ENCODE results near the gene SLC2A4RG.

Gene SLC2A4RG, protein sequence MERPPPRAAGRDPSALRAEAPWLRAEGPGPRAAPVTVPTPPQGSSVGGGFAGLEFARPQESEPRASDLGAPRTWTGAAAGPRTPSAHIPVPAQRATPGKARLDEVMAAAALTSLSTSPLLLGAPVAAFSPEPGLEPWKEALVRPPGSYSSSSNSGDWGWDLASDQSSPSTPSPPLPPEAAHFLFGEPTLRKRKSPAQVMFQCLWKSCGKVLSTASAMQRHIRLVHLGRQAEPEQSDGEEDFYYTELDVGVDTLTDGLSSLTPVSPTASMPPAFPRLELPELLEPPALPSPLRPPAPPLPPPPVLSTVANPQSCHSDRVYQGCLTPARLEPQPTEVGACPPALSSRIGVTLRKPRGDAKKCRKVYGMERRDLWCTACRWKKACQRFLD

DNA sequence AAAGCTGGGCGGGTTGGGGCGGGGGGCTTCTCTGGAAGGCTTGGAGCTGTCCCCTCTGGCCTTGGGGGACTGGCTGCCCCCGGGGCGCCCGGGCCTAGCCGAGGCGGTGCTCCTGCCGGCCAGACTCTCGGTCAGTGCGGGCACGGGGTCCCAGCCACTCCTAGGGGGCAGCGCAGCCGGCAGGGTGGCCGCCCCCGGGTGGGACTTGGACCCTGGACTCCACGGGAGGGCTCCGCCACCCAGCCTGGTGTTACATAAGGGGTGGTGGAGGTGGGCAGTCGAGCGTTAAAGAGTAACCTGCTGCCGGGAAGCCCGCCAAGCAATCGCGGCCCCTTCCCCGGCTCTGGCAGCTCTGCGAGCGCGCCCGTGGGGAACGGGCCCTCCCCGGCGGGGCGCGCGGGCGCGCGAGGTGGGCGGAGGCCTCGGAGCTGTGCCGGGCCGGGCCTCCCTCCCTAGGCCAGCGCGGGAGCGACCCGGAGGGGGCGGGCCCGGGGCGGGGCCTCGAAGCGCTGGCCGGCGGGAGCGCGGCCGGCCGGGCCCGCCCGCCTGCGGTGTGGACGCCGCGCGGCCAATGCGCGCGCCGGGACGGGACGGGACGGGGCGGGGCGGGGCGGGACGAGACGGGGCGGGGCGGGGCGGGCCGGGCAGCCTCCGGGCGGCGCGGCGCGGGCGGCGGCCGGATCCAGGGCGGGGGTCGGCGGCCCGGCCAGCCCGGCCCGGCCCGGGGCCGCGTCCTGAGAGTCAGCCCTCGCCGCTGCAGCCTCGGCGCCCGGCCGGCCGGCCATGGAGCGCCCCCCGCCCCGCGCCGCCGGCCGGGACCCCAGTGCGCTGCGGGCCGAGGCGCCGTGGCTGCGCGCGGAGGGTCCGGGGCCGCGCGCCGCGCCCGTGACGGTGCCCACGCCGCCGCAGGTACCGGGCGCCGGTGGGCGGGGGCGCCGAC, at the start of gene SLC2A4RG:
SLC2A4RG (plus strand) TSS at position 647 of the 940 bp plus-strand sequence; CDS start at position 784, 137 bp downstream.
- peak in 1 of 2 donors; percentile 55 for DNase-seq (ENCODE audit: low read depth in 2 of 2)

DNA sequence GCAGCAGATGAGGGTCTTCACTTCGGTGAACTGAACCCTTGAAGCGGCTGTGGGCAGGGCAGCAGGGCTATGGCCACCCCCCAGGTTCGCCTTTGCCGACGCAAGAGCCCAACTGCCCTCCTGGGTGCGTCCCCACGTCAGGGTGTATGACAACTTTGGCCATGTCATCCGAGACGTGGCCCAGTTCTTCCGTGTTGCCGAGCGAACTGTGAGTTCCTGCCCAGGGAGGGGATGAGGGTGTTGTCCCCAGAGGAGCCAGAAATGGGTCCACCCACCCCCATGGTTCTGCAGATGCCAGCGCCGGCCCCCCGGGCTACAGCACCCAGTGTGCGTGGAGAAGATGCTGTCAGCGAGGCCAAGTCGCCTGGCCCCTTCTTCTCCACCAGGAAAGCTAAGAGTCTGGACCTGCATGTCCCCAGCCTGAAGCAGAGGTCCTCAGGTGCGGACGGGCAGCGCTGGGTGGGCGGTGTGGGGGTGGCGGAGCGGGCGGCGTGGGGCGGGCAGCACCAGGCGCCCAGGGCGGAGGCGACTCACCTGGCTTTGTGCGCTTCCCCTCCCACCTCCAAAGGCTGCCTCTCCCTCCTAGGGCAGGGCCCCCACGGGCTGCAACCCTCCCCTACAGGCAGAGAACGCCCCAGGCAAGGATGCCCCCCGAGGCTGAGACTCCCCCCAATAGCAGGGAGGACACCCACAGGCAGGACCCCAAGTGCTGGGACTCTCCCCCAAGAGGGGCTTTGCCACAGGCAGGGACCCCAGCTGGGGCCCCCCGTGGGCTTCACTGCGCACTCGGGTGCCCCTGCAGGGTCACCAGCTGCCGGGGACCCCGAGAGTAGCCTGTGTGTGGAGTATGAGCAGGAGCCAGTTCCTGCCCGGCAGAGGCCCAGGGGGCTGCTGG, 49.3 kb upstream of the SLC2A4RG start:
- no peak for DNase-seq (ENCODE audit: low read depth in 2 of 2)

DNA sequence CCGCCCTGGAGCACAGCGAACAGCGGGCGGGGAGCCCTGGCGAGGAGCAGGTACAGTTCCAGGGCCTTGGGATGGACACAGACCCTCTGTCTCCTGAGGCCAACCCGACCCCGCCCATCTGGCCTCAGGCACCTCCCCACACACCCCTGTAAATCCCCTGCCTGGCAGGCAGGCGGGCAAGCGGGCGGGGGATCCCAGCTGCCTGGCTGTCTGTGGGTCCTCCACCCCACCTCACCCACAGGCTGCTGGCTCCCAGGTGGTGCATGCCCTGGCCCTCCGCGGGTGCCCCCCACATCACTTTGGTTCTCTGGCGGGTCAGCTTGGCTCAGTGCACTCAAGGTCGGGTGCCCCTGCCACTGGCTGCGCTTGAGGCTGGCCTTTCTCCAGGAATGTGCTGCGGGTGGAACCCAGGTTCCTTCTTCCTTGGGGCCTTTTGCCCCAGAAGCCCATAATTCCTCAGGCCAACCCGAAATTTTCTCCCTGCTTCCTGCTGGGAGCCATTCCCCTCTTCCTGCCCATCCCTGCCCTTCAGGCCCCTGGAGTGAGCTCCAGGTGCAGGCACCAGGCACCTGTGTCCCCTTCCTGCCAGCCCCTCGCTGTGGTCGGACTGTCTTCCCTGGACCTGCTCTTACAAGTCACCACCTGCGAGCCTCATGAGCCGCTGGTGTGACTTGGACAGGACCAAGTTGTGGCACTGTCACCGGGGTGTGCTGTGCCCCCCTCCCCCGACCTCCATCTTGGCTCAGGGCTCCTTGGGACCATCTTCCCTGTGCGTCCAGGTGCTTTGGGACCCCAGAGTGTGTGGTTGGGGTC, 48.5 kb upstream of the SLC2A4RG start:
- DNase-seq (ENCODE audit: low read depth in 2 of 2): no peak

DNA sequence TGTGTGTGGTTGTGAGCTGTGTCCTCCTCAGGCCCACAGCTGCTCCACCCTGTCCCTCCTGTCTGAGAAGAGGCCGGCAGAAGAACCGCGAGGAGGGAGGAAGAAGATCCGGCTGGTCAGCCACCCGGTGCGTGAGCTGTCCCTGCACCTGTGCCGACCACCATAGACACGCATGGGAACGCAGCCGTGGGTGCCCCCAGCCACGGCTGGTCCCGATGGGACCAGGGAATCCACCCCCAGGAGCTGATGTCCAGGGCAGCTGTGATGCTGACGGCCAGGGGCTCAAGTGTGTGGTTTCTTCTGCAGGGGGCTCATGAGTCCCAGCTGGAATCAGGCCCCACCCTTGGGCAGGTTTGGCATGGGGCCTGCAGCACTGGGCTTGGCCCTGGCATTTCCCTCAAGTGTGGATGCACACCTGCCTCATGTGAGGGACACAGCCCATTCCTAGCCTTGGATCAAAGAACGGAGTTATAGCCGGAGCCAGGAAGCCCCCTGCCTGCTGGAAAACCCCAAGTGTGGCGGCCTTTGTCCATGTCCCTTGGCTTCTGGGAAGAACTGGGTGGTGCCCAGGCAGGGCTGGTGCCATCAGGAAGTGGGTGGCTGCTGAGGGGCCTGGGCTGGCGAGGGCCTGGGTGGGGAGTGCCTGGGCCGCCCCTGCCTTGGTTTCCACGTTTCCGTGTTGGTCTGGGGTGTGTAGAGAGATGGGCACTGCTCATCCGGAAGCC, 47.7 kb upstream of the SLC2A4RG start:
- DNase-seq (ENCODE audit: low read depth in 2 of 2): no peak

DNA sequence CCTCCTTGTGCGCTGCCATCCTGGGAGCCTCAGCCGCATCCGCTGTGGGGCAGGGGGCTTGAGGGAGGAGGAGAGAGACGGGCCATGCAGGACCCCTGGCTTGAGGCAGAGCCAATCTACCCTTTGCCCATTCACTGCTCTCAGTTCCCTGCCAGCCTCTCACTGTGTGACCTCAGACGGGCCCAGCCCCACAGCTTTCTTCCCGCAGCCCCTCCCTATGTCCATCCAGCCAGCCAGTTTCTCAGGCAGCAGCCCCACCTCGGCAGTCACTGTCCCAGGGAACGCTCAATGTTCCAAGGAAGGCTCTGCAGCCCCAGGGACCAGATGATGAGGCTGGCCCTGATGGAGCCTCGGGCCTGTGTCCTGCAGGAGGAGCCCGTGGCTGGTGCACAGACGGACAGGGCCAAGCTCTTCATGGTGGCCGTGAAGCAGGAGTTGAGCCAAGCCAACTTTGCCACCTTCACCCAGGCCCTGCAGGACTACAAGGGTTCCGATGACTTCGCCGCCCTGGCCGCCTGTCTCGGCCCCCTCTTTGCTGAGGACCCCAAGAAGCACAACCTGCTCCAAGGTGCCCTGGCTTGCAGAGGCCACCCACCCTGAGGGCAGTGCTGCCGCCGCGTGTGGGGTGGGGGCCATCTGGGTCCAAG, 47.0 kb upstream of the SLC2A4RG start:
- no peak for DNase-seq (ENCODE audit: low read depth in 2 of 2)

DNA sequence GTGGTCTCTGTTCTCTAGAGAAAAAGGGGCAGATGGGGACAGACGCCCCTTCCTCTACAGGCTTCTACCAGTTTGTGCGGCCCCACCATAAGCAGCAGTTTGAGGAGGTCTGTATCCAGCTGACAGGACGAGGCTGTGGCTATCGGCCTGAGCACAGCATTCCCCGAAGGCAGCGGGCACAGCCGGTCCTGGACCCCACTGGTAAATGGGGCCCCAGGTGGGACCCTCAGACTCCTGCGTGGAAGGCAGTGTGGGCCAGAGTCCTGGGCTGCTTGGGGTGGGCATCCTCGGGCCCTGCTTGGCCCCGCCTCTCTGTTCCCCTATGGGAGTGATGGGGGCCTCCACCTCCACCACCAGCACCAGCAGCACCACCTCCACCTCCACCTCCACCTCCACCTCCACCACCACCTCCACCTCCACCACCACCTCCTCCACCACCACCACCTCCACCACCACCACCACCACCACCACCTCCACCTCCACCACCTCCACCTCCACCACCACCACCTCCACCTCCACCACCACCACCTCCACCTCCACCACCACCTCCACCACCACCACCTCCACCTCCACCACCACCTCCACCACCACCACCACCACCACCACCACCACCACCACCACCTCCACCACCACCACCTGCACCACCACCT, 46.4 kb upstream of the SLC2A4RG start:
- no peak for DNase-seq (ENCODE audit: low read depth in 2 of 2)

DNA sequence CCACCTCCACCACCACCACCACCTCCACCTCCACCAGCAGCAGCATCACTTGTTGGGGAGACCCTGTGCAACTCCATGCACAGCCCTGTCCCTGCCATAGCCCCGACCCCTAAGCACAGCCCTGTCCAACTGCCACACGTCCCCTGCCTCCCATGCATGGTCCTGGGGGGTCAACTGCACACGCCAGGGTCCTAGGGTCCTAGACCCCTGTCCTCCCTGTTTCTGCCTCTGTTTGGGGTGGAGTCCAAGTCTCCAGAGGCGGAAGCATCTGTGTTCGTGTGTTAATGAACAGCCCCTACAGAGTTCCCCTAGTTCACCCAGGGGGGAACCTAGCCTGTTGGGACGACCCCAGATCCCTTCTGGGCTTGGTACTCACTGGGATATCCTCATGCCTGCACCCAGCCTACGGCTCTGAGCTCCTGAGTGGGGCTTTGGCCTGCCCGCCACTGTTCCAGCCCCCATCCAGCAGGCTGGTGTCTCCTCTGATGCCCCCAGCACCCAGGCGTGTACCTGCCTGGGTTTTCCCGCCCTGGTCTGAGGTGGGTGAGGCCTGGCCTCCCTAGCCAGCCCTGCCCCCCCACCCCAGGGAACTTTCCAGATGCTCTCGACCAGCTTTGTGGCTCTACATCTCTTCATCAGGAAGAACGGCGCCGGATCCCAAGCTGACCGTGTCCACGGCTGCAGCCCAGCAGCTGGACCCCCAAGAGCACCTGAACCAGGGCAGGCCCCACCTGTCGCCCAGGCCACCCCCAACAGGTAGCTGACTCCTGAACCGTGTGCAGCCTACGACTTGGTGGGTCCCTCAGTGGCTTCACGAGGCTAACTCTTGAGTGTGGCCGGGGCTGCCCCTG, 45.6 kb upstream of the SLC2A4RG start:
- no peak for DNase-seq (ENCODE audit: low read depth in 2 of 2)

DNA sequence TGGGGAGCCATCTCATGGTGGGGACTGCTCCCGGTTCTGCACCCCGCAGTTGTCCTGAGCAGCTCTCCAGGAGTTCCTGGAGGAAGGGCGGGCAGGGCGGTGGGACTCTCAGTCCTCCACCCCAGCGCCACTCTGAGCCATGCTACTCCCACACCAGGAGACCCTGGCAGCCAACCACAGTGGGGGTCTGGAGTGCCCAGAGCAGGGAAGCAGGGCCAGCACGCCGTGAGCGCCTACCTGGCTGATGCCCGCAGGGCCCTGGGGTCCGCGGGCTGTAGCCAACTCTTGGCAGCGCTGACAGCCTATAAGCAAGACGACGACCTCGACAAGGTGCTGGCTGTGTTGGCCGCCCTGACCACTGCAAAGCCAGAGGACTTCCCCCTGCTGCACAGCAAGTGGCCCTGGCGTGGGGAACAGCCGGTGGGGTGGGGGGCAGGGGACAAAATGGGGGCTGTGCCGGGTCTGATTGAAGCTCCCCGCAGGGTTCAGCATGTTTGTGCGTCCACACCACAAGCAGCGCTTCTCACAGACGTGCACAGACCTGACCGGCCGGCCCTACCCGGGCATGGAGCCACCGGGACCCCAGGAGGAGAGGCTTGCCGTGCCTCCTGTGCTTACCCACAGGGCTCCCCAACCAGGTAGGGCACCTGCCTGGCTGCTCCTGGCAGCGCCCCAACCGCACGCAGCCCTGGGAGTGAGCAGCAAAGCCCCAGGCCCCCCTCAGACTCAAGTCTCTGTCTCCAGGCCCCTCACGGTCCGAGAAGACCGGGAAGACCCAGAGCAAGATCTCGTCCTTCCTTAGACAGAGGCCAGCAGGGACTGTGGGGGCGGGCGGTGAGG, 44.8 kb upstream of the SLC2A4RG start:
- no peak for DNase-seq (ENCODE audit: low read depth in 2 of 2)

DNA sequence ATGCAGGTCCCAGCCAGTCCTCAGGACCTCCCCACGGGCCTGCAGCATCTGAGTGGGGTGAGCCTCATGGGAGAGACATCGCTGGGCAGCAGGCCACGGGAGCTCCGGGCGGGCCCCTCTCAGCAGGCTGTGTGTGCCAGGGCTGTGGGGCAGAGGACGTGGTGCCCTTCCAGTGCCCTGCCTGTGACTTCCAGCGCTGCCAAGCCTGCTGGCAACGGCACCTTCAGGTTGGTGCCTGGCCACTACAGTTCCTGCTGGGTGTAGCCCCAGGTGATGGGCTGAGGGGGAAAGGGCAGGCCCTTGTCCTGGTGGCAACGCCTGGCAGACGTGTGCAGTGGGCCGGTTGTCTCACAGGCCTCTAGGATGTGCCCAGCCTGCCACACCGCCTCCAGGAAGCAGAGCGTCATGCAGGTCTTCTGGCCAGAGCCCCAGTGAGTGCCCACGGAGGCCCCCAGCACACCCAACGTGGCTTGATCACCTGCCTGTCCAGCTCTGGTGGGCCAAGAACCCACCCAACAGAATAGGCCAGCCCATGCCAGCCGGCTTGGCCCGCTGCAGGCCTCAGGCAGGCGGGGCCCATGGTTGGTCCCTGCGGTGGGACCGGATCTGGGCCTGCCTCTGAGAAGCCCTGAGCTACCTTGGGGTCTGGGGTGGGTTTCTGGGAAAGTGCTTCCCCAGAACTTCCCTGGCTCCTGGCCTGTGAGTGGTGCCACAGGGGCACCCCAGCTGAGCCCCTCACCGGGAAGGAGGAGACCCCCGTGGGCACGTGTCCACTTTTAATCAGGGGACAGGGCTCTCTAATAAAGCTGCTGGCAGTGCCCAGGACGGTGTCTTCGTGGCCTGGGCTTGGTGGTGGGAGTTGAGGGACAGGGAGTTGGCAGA, 43.9 kb upstream of the SLC2A4RG start:
- DNase-seq (ENCODE audit: low read depth in 2 of 2): no peak

DNA sequence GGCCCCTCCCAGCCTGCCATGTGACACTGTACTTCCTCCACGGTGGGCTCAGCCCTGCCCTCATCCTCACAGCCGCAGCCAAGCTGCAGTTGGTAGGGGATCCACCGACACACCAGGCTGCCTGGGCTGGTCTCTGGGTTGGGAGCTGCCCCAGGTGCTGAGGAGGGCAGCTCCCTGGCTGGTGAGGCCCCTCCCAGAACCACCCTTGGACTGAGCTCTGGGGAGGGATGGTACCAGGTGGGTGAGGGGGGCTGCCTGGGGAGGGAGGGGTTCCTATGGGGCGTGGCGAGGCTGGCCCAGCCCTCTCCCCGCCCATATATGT, 43.3 kb upstream of the SLC2A4RG start:
- DNase-seq (ENCODE audit: low read depth in 2 of 2): no peak

DNA sequence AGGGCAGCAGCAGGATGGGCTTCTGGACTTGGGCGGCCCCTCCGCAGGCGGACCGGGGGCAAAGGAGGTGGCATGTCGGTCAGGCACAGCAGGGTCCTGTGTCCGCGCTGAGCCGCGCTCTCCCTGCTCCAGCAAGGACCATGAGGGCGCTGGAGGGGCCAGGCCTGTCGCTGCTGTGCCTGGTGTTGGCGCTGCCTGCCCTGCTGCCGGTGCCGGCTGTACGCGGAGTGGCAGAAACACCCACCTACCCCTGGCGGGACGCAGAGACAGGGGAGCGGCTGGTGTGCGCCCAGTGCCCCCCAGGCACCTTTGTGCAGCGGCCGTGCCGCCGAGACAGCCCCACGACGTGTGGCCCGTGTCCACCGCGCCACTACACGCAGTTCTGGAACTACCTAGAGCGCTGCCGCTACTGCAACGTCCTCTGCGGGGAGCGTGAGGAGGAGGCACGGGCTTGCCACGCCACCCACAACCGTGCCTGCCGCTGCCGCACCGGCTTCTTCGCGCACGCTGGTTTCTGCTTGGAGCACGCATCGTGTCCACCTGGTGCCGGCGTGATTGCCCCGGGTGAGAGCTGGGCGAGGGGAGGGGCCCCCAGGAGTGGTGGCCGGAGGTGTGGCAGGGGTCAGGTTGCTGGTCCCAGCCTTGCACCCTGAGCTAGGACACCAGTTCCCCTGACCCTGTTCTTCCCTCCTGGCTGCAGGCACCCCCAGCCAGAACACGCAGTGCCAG, 42.8 kb upstream of the SLC2A4RG start, which contains the start of gene TNFRSF6B:
TNFRSF6B (plus strand) TSS at position 25 of the 729 bp plus-strand sequence; CDS start at position 141, 116 bp downstream.
- no peak for DNase-seq (ENCODE audit: low read depth in 2 of 2)

DNA sequence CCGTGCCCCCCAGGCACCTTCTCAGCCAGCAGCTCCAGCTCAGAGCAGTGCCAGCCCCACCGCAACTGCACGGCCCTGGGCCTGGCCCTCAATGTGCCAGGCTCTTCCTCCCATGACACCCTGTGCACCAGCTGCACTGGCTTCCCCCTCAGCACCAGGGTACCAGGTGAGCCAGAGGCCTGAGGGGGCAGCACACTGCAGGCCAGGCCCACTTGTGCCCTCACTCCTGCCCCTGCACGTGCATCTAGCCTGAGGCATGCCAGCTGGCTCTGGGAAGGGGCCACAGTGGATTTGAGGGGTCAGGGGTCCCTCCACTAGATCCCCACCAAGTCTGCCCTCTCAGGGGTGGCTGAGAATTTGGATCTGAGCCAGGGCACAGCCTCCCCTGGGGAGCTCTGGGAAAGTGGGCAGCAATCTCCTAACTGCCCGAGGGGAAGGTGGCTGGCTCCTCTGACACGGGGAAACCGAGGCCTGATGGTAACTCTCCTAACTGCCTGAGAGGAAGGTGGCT, 42.2 kb upstream of the SLC2A4RG start:
- DNase-seq (ENCODE audit: low read depth in 2 of 2): no peak

DNA sequence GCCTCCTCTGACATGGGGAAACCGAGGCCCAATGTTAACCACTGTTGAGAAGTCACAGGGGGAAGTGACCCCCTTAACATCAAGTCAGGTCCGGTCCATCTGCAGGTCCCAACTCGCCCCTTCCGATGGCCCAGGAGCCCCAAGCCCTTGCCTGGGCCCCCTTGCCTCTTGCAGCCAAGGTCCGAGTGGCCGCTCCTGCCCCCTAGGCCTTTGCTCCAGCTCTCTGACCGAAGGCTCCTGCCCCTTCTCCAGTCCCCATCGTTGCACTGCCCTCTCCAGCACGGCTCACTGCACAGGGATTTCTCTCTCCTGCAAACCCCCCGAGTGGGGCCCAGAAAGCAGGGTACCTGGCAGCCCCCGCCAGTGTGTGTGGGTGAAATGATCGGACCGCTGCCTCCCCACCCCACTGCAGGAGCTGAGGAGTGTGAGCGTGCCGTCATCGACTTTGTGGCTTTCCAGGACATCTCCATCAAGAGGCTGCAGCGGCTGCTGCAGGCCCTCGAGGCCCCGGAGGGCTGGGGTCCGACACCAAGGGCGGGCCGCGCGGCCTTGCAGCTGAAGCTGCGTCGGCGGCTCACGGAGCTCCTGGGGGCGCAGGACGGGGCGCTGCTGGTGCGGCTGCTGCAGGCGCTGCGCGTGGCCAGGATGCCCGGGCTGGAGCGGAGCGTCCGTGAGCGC, 41.6 kb upstream of the SLC2A4RG start:
- no peak for DNase-seq (ENCODE audit: low read depth in 2 of 2)

DNA sequence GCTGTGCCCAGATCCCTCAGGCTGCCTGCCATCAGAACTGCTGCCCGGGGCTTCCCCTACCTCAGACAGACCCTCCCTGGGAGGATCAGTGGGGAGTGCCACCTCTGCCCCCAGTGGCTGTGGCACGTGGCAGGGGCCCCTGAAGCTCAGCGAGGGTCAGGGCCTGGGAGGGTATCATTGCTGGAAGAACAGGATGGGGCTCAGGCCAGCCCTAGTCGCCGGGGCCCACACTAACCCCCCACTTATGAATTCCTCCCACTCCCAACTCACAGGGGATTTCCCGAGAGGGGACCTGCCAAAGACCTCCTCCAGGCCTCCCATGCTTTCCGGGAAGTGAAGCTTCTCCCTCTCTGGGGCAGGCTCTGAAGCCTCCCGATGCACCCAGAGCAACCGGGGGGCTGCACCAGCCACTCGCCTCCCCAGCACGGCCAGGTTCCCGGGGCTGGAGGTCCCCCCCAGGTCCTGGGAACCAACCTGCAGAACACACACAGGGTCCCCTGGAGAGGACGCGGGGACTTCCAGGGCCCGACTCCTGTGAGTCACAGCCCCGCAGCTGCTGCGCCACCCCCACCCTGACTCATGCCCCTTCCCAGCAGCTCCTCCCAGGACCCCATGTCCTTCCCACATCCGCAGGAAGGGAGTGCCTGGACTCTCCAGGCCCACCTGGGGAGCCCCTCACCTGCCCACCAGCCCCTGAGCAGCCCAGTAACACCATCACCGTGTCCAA, 40.7 kb upstream of the SLC2A4RG start:
- DNase-seq (ENCODE audit: low read depth in 2 of 2): peak; percentile 50 to 53
